A673 (cell line): ENCODE measurements around the gene CDC123.

ENCODE experiments used
- EZH2 ChIP-seq: fragments of 200-600 bp; sonication (generic); IDR thresholded peaks from 2 replicates; pipeline ENCODE4 v1.6.1; 2017; ENCODE audit warnings: borderline replicate concordance, low read depth, mild to moderate bottlenecking, mixed read lengths, antibody characterized with exemption, low read length; ENCODE audit not compliant: poor library complexity, severe bottlenecking
- TF ChIP-seq, protein P1 (sequence below): fragments of 300-800, 200-600 bp; sonication (generic); conservative IDR thresholded peaks from 2 replicates; pipeline ENCODE4 v1.5.1; 2017; ENCODE audit warnings: low read depth, mild to moderate bottlenecking, antibody characterized with exemption, low read length, moderate library complexity, mixed read lengths

DNA sequence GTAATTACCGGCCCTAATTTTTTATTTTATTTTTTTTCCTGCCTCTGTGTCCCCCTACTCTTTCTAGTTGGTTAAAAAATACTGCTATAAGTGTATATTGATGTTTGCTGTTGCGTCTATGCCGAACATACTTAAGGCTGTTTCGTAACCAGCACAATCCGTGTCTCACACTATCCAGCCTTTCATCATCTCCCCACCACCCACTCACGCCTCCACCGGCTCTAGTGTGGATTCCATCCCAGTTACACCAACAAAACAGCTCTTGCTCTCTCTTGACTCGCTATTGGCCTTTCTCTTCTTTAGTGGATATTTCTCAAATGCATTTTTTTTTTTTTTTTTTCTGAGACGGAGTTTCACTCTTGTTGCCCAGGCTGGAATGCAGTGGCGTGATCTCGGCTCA is 83.3 kb downstream of the CDC123 start:
- TF ChIP-seq, protein P1, sequence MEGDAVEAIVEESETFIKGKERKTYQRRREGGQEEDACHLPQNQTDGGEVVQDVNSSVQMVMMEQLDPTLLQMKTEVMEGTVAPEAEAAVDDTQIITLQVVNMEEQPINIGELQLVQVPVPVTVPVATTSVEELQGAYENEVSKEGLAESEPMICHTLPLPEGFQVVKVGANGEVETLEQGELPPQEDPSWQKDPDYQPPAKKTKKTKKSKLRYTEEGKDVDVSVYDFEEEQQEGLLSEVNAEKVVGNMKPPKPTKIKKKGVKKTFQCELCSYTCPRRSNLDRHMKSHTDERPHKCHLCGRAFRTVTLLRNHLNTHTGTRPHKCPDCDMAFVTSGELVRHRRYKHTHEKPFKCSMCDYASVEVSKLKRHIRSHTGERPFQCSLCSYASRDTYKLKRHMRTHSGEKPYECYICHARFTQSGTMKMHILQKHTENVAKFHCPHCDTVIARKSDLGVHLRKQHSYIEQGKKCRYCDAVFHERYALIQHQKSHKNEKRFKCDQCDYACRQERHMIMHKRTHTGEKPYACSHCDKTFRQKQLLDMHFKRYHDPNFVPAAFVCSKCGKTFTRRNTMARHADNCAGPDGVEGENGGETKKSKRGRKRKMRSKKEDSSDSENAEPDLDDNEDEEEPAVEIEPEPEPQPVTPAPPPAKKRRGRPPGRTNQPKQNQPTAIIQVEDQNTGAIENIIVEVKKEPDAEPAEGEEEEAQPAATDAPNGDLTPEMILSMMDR = no peak
- TF ChIP-seq EZH2 = no peak
